GM21825 (cell line): ENCODE results near the gene ZDHHC16.

Experiments used
- ATAC-seq: cut with Tn5 transposase; IDR thresholded peaks from one replicate; pipeline ENCODE4 v1.9.1; 2021; ENCODE audit warnings: mild to moderate bottlenecking, moderate library complexity; ENCODE audit not compliant: unreplicated experiment

ZDHHC16 gene

DNA sequence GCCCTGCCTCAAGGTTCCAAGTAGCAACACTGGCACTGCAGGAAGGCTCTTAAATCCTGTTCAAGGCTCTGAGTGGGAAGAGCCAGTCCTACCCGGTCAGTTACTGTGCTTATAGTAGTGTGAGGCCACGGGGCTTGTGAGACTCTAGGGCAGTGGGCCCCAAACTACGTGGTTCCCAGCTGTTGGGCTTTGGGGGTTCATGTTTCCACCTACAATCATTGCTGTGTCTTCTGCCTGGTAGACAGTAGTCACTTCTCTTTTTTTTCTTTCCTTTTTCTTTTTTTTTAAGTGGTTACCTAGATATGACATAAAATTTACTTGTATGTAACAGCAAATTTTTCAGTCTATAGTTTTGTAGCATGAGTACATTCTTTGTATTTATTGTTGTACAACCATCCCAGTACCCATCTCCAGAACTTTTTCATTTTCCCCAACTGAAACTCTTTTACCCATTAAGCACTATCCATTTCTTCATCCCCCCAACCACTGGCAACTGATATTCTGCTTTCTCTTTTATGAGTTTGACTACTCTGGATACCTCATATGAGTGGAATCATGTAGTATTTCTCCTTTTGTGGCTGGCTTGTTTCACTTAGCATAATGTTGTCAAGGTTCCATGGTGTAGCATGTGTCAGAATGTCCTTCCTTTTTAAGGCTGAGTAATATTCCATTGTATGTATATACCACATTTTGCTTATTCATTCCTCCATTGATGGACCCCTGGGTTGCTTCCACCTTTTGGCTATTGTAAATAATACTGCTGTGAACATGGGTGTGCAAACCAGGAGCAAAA, 60.4 kb downstream of the ZDHHC16 start:
- ATAC-seq, result no peak
